Sciatic nerve (tissue), 2 donors: ENCODE results near the gene ARRDC2. TPM values are rescaled to one million over a fixed set of nuclear protein-coding genes. Genes with fewer than 3 reads are reported as not detected.
A peak's percentile ranks its signal among the peaks of the same experiment; 100 is the strongest.

Experiments
- ATAC-seq: fragments of 200-7000 bp; cut with Tn5 transposase; one replicate; pipeline ENCODE4 v1.9.1; 2020; ENCODE audit warnings: mild to moderate bottlenecking, moderate library complexity
- DNase-seq: peaks from one replicate; pipeline ENCODE4 v3.0.0-alpha.2; 2020; ENCODE audit warnings: low spot score
- intact Hi-C: fragments of 100-400 bp; cut with DNase I; formaldehyde crosslinking; loops from one replicate; pipeline ENCODE4 v1.14.2; 2022
- total RNA-seq: library from RNA; stranded (reverse); fragmentation: NEBNext Ultra II Directional; extraction: Animal tissue kit (Norgen Biotek cat#: 25700); gene quantifications from one replicate; pipeline ENCODE4 v1.2.1, GENCODE V29; 2021
- donor health status: DM: no; HTN: no; CAD: no.
- donor health status: DM: no; HTN: no; CAD: no.

ARRDC2 gene
- total RNA-seq: 38.2 TPM

DNA sequence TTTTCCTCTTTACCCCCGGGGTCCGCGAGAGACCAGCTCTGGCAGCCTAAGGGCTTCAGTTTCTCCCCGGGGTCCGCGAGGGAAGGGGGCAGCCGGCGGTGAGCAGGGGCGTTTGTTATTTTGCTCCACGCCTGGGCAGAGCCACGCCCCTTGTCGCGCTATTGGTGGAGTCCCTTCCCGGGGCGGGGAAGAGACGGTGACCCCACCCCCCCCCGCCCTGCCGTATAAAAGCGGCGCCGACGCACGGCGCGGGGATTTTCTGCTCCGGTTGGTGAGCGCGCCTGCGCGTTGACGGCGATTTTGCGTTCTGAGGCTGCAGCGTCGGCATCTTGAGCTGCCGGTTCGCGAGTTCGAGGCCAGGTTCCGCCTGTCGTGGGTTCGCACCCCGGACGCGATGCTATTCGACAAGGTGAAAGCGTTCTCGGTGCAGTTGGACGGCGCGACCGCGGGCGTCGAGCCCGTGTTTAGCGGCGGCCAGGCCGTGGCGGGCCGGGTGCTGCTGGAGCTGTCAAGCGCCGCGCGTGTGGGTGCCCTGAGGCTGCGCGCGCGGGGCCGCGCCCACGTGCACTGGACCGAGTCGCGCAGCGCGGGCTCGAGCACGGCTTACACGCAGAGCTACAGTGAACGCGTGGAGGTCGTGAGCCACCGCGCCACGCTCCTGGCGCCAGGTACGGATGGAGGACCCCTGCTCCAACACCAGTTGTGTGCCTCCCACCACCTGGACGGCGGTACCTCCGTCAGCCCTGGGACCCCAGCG is at the start of gene ARRDC2:
Gene ARRDC2 (plus strand): TSS at position 254 of the 757 bp plus-strand sequence. CDS start 141 bp downstream, at position 395.
- peak; percentile 95 for DNase-seq
- ATAC-seq: peak; percentile 96

DNA sequence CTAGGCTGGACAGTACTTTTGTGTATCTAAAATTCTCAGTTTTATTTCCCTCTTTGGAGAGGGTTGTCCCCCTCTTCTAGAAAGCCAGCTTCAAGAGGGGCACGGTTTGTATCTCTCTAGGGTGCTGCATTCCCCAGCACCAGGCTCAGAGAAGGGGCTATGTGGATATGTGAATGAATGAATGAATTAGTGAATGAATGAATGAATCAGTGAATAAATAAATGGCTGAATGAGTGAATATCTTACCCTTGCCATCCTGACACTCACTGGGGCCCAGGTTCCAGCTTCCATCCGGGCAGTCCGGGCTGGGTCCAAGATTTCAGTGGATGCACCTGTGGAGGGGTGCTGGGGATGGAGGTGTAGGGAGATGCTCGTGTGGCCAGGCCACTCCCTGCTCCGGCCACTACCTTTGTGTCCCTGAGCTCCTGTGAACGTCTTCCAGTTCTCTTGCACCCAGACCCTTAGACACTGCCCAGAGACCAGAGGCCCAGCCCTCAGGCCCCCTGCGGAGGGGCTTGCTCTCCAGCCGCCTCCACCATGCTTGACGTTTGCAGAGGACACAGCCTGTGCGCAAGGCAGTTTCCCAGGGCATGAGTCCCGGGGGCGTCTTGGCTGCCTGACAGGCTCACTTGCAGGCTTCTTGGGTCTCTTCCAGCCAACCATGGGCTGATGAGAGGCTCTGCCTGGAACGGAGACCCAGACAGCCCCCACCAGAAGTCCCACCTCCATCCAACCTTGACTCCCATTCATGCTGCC is 43.9 kb upstream of the ARRDC2 start:
- intact Hi-C loops: no loop called here
- DNase-seq (no peak), ATAC-seq (no peak)

More for the DNA sequence above, at the start of gene ARRDC2:
- intact Hi-C loops: loop anchor here (5.0 kb wide), 1 partner anchor 49 kb away; no protein-coding TSS in a partner anchor

DNA sequence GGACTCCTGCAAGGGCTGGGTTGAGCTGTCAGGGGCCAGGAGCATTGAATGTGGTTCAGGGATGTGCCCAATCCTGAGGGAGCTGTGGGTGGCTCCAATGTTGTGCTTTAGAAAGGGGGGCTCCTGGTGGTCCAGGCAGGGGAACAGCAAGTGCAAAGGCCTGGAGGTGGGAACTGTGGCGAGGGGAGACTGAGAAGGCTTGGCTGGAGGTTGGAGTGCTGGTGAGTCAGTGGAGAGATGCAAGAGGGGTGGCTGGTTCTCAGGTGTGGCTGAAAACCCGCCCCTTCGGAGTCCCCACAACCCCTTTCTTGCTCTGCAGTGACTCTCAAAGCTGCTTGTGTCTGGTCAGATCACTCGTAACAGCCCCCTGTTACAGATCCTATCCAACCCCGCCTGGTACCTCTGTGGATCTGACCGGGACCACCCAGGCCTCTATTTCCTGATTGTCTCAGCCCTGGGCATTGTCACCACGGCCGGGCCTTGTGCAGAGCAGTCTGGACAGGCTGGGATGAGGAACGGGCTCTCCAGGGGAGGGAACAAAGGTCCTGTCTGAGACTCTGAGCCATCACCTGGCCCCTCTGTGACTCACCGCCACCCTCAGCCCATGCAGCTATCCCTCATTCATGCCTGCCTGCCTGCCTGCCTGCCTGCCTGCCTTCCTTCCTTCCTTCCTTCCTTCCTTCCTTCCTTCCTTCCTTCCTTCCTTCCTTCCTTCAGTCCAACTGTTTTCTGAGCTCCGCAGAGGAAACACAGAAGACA is 42.4 kb upstream of the ARRDC2 start:
- ATAC-seq: no peak
- no peak for DNase-seq
- intact Hi-C loops: no loop called here

DNA sequence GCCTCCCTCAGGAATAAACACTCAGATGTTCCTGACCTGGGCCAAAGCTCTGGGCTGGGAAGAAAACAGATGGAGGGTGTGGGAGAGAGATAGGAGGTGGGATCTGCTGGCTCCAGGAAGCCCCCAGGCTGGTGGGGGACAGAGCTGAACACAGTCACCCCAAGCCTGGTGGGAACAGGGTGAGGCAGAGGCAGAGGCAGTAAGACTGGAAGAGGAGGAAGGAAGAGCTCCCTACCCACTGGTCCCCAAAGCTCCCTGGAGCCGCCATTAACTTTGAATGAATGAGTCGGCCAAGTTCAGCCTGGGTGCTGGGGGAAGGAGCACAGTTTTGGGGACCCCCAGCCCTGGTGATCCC is 41.9 kb upstream of the ARRDC2 start:
- DNase-seq (no peak), ATAC-seq (no peak)
- intact Hi-C loops: no loop called here

DNA sequence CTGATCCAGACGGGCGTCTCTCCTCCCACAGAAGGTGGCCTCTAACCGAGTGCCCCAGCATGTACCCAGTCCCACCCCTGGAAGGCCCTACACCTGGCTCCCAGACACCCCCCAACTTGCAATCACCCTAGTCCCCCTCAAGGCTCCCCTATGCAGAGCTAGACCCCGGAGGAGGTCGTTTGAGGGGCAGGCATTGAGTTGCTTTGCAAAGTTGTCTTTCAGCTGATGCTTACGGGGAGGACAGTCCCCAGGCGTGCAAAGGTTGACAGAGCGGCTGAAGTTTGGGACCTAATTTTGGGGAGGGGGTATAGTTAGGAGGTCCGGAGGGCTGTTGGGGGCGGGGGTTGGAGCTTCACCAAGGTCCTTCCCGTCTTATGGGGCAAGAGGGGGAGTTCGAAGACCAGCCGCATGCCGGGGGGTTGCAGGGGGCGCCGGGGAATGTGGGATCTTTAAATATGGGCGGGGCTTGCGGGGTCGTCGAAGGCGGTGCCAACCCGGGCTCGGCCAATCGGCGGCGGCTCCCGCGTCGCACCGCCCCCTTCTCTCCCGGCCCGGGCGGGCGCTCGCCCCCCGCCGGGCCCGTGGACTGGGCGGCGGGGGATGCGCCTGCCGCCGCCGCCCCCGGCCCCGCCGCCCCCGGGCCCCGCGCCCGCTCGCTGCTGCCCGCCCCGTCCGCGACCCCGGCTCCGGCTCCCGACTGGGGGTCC is 41.3 kb upstream of the ARRDC2 start, which contains the start of gene KCNN1:
Gene KCNN1 (plus strand): TSS at position 558 of the 707 bp plus-strand sequence. CDS start 6,782 bp downstream, outside the sequence.
- ATAC-seq: peak; percentile 74
- no peak for DNase-seq
- intact Hi-C loops: no loop called here

DNA sequence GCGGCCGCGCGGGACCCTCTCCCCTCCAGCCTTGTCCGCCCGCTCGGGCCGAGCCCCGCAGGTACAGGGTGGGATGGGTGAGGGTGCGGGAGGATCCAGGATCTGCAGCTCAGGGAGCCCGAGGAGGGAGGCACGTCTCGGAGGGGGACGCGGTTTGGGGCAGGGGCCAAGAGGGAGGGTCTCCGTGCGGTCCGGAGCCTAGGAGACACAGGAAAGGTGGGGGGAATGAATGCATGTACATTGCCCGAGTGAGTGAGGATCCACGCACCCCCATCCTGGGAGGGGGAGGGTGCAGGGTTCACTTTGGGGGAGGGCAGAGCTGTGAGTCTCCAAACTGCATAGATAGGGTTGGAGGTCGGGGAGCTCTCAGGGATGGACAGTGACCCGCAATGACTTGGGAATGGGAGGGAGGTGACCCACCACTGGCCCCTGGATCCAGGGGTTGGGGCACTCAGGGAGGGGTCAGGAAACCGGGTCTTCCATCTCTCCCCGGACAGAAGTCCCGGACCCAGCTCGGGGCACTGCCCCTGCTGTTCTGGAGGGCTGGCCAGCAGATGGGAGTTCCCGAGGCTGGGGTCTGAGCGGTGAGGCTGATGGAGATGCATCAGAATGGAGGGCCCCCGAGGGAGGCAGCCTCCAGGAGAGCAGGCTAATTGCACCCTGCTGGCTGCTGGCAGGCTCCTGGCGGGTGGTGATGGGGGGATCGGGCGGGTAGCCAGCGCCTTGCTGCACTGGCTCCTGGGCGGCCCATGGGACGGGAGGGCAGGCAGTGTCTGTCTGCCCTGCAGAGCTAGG is 40.5 kb upstream of the ARRDC2 start:
- ATAC-seq (no peak), DNase-seq (no peak)
- intact Hi-C loops: no loop called here

DNA sequence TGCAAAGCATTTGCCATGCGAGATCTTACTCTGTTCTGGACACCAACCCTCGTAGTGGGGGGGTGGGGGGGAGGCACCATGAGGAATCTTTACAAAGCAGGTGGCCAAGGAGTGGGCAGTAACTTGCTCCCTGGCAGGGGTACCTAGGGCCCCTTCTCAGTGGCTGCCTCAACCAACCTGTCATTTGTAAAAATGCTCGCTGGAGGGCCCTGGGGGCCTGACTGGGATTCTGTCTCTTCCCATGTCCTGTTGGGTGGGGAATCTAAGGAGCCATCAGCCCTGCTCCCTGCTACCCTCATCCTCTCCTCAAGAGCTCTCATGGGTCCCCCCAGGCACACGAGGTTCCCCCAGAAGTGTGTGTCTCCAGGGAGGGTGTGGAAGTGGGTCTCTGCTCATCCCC is 39.6 kb upstream of the ARRDC2 start:
- no peak for ATAC-seq
- no peak for DNase-seq
- intact Hi-C loops: no loop called here

DNA sequence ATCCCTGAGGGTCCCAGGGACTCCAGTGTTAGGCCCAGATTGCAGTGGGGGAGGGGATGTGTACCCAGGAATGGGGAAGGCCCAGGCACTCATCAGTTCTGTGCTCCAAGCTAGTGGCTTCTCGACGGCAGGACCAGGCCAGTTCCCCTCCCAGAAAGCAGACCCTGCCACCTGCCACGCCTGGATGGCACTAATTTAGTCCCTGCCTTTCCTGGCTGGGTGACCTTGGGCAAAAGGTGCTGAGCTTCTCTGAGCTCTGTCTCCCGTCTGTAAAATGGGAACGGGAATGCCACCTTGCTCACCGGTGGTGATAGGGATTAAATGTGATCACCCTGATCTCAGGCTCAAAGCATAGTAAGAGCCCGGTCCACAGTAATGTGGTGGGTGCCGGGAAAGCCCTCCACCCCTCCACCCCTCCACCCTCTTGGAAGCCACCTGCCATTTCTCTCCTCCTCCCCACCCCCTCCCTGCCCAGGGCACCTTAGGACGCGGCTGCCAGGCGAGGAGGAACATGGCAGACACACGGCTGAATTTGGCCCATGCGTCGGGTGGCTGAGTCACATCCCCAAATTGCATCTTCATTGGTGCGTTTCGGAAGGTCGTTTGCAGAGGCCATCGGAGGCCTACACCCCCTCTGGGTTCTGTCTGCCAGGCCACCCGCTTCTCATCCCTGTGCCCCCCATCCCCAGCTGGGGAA is 38.7 kb upstream of the ARRDC2 start:
- no peak for DNase-seq
- intact Hi-C loops: no loop called here

DNA sequence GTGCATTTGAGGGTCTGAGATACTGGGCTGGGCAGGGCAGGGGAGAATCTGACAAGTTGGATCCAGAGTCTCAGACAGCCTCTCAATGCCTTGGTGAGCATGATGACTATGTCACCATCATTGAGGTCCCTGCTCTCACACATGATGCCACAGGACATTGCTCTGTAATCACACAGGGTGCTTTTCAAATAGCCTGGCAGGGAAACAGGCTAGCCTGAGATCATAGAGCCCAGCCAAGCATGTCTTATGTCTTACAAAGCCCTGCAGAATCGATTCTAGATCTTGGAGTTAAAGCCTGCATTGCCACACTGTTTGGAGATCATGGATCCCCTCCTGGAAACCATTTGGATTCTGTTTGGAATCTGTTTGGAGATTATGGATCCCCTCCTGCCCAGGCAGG is 35.7 kb upstream of the ARRDC2 start:
- ATAC-seq (no peak), DNase-seq (no peak)
- intact Hi-C loops: no loop called here

More for the DNA sequence above, 38.7 kb upstream of the ARRDC2 start:
- no peak for ATAC-seq

DNA sequence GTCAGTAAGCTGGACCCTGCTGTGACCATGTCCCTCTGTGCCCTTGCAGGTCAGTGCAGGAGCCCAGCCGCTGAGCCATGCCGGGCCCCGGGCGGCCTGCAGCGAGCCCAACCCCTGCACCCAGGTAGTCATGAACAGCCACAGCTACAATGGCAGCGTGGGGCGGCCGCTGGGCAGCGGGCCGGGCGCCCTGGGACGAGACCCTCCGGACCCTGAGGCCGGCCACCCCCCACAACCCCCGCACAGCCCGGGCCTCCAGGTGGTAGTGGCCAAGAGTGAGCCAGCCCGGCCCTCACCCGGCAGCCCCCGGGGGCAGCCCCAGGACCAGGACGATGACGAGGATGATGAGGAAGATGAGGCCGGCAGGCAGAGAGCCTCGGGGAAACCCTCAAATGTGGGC is 34.2 kb upstream of the ARRDC2 start:
- ATAC-seq: no peak
- intact Hi-C loops: no loop called here
- DNase-seq: no peak

DNA sequence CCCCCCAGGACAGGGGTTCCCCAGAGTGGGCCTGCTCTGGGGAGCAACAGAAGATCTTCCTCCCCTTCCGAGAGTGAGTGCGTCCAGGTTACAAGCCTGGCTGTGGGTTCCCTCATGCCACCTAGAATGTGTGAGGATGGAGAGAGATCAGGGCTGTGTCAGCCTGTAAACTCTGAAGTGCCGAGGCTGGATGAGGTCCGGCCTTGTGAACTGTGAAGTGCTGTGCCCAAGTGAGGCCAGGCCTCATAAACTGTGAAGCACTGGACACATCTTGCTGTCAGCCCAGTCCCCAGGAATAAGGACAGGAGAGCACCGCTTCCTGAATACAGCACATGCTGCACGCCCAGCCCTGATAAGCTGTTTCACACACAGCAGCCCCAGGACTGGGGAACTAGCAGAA is 33.4 kb upstream of the ARRDC2 start:
- no peak for DNase-seq
- no peak for ATAC-seq
- intact Hi-C loops: no loop called here

DNA sequence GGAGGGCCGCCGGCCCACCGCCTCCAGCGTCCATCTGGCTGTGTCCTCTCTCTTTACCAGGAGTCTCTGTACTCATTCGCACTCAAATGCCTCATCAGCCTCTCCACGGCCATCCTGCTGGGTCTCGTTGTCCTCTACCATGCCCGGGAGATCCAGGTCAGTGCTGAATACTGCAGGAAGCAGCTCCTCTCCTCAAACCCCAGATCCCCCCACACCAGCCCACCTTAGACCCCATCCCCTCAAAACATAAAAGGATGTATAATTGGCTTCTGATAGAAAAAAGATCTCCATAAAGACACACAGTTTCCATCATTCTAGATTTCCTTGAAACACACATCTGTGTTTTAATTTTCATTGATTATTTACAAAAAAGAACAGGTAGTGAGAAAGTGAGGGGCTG is 32.9 kb upstream of the ARRDC2 start:
- intact Hi-C loops: no loop called here
- ATAC-seq: no peak
- DNase-seq: no peak

DNA sequence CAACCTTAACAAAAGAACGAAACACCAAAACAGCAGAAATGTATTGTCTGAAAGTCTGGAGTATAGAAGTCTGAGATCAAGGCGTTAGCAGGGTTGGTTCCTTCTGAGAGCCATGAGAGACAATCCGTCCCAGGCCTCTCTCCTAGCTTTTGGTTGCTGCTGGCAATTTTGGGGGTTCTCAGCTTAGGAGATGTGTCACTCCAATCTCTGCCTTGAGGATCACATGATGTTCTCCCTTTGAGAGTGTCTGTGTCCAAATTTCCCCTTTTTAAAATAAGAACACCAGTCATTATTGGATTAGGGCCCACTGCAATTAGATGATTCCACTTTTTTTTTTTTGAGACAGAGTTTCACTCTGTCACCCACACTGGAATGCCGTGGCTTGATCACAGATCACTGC is 30.9 kb upstream of the ARRDC2 start:
- intact Hi-C loops: no loop called here
- ATAC-seq (no peak), DNase-seq (no peak)

DNA sequence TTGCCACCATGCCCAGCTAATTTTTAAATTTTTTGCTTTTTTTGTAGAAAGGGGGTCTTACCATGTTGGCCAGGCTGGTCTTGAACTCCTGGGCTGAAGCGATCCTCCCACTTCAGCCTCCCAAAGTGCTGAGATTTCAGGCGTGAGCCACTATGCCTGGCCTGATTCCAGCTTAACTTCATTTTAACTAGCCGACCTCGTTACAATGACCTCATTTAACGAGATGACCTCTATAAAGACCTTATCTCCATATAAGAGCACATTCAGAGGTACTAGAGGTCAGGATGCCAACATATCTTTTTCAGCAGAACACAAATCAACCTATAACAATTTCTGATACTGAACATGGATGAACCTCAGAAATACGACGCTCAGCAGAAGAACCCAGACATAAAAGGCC is 30.5 kb upstream of the ARRDC2 start:
- DNase-seq (no peak), ATAC-seq (no peak)
- intact Hi-C loops: no loop called here

DNA sequence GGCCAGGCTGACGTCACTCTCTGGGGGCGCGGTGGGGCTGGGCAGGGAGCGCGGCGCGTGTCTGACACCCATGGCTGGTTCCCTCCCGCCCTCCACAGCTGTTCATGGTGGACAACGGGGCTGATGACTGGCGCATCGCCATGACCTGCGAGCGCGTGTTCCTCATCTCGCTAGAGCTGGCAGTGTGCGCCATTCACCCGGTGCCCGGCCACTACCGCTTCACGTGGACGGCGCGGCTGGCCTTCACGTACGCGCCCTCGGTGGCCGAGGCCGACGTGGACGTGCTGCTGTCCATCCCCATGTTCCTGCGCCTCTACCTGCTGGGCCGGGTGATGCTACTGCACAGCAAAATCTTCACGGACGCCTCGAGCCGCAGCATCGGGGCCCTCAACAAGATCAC is 26.4 kb upstream of the ARRDC2 start:
- DNase-seq: no peak
- intact Hi-C loops: no loop called here
- no peak for ATAC-seq

DNA sequence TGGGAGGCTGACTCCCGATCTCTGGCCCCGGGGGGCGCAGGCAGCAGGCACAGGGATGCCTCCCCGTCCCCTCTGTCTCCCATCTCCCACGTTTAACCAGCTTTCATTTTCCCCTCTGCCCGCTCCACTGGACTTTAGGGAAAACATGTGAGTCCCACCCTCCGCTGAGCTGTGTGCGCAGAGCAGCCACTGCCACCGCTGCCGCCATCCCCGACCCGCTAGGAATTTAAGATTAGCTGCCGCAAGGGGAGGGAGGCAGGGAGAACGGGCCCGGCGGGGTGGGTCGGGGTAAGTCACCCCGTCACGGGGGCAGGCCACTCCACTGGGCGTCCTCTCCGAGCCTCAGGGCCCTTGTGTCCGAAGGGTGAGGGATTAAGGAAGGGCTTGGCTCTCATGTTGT is 25.5 kb upstream of the ARRDC2 start:
- no peak for ATAC-seq
- intact Hi-C loops: no loop called here

DNA sequence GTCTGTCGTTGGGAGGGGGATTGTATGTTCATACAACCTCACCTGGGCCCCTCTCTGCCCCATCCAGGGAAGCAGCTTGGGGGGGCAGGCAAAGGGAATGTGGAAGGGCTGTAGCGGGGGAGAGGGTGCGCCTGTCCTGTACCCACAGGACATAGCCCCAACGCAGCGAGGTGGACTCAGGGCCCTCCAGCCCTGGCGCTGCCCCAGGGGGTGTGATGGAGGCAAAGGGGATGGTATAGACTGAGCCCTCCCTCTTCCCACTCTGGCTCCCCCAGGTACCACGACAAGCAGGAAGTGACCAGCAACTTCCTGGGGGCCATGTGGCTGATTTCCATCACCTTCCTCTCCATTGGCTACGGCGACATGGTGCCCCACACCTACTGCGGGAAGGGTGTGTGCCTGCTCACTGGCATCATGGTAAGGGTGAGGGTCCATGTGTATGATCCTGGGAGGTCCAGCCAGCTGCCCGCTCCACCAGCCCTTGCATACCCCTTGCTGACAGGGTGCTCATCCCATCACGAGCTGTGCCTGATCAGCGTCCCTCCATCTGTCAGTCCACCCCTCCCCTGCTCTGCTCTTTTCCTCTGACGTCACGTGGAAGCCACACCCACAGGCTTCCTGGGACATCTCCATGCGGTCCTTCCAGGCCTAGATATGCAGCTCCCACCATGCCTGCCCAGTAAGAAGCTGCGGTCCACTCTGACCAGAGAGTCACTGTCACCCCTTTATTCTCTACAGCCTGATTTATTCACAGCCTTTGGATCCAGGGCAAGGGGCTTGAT is 22.7 kb upstream of the ARRDC2 start:
- DNase-seq (no peak), ATAC-seq (no peak)
- intact Hi-C loops: no loop called here

More for the DNA sequence above, 25.5 kb upstream of the ARRDC2 start:
- no peak for DNase-seq
